GM19193 (cell line): ENCODE data around the gene PCDH8.

Source experiments
- POLR2A ChIP-seq: IDR thresholded peaks from 4 replicates; pipeline ENCODE4 v1.6.1; 2011; ENCODE audit not compliant: insufficient read depth, insufficient read length; ENCODE audit errors: extremely low read depth

The PCDH8 gene

DNA sequence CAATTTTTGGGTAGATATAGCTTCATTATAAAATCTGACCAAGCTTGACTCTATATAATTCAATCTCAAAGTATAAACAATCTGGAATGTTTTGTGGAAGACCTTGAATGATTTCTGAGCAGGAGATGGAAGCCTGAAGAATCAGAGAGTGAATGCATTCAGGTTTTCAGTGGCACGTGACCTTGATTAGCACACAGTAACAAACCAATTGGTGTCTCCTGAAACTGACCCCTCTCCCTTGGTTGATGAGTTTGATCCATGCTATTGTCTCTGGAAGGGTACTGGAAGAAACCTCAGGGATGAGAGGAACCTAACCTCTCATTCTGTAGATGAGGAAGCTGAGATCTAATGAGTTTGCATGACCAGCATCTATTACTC, 39.6 kb downstream of the PCDH8 start:
- TF ChIP-seq POLR2A, result no peak

DNA sequence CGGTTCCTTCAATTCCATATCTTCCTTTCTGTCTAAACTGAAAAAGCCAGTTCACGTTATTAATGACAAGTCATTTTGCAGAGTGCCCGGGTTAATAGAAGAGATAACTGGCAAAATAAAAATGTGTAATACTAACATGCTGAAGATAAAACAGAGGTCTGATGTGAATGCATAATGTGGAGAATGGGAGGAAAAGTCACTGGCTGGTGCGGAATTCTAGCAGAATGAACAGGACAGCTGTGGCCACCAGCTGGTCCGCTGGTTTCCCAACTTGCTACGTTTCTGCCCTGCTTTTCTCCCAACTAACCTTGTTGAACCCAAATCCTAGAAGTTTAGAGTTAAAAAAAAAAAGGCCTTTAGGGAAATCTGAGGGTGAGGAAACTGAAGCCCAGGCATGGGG, 42.4 kb downstream of the PCDH8 start:
- no peak for TF ChIP-seq POLR2A

DNA sequence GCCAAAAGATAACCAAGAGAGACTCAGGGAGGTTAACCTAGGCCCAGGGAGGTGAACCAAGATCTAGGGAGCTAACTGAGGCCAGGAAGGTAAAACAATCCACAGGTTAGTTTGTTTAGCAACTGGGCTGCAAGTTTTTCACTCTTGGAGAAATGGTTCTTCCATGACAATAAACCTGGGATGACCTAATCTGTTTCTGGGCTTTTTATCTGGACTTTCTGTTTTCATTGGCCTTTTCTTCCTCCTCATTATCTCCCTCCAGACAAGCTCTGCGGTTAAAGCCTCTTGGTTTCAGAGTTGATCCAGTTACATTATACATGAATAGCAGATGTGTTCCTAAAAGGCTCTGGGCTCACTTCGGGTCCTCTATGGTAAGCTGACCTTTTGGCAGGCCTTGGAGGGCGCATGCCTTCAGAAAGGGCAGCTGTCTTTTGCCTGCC, 44.2 kb downstream of the PCDH8 start:
- TF ChIP-seq POLR2A, result no peak

DNA sequence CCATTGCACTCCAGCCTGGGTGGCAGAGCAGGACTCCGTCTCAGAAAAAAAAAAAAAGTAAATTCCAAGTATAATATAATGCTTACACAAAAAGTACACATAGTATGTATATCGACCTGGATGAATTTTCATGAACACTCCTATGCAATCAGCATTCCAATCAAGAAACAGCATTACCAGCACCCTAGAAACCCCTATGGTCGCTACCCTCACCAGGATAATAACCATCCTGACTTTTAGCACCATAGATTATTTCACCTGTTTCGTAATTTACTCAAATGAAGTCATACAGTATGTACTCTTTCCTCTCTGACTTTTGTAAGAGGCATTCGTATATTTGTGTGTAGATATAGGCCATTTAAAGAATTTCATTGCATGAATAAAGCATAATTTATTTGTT, 47.6 kb downstream of the PCDH8 start:
- no peak for TF ChIP-seq POLR2A

DNA sequence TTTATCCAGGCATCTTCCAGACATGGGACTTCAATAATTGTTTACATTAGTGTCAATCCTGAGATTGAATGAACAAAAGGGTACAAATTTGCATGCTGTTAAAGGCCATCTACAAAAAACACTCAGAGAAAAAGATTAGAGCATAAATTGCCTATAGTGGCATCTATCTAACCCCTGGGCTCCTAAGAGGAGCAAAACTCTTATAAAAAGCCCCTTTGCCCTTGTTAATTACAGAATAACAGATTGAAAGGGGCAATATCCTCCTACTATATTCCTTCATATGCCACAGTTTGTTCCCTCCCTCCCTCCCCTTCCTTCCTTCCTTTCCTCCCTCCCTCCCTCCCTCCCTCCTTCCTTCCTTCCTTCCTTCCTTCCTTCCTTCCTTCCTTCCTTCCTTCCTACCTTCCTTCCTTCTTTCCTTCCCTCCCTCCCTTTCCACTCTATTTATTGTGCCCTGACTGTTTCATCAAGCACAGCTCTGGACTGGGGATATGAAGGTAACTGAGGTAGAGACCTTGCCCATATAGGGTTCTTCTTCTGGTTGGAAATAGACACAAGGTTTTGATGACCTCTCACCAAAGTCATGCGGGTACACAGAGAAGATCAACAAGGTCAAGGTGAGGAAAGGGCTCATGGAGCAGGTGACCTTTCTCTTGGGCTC, 49.5 kb downstream of the PCDH8 start:
- TF ChIP-seq POLR2A, result no peak

DNA sequence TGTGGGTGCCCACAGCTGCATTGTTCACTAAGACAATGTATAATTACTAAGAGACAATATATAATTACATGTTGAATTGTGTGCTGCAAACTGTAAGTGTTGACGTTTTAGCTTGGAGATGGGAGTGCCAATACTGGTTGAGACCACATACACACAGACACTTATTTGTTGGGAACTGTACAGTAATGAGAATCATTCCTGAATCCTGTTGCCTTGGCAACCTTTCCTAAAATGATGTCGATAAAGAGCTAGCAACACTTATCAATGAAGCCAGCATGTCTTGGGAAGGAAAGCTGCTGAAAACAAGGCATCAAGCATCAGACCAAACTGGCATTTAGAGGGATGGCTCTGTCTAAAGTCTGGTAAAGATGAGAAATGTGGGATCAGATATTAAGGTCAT, 51.3 kb downstream of the PCDH8 start:
- no peak for TF ChIP-seq POLR2A

DNA sequence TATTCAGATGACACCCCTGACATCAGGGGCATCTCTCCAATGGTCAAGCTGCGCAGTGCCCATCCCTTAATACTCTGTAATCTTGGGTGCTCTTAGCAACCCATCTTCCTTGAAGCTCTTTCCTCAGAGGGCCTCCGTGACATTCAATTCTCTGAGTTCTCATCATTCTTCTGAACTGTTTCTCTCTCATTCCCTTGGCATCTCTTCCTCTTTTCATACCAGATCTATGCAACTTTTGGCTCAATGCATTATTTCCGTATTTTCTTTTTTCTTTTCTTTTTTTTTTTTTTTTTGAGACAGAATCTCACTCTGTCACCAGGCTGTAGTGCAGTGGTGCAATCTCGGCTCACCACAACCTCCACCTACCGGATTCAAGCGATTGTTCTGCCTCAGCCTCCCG, 53.9 kb downstream of the PCDH8 start:
- TF ChIP-seq POLR2A, result no peak

DNA sequence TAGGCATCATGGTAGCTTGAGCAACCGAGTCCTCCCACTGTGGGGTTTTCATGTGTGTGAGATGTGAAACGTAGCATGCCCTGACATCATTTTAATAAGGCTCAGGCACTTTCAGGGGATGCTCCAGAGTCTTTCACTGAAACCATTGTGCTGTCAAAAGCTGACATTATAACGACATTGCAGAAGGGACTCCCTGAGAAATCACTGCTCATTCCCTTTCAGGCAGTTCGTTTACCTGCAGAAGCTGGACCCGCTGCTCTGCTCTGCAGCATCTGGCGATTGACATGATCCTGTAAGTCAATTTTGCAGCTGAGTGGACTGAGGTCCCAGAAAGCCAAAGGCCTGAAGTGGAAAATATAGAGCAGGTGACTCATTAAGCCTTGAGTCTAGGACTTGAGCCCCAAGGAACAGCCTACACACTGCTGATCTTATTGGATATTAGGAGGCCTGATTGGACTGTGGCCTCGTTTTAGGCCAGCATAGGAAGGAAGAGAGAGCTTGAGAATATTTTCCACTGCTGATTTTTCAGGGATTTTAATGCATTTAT, 54.9 kb downstream of the PCDH8 start:
- no peak for TF ChIP-seq POLR2A
